GM12801 (cell line): ENCODE data around the gene ST3GAL3.

Source experiments
- TF ChIP-seq, protein P1 (sequence below): IDR thresholded peaks from one replicate; pipeline ENCODE4 v1.5.1; 2011; ENCODE audit warnings: control low read depth; ENCODE audit not compliant: insufficient read length; ENCODE audit errors: extremely low read depth

Gene ST3GAL3

DNA sequence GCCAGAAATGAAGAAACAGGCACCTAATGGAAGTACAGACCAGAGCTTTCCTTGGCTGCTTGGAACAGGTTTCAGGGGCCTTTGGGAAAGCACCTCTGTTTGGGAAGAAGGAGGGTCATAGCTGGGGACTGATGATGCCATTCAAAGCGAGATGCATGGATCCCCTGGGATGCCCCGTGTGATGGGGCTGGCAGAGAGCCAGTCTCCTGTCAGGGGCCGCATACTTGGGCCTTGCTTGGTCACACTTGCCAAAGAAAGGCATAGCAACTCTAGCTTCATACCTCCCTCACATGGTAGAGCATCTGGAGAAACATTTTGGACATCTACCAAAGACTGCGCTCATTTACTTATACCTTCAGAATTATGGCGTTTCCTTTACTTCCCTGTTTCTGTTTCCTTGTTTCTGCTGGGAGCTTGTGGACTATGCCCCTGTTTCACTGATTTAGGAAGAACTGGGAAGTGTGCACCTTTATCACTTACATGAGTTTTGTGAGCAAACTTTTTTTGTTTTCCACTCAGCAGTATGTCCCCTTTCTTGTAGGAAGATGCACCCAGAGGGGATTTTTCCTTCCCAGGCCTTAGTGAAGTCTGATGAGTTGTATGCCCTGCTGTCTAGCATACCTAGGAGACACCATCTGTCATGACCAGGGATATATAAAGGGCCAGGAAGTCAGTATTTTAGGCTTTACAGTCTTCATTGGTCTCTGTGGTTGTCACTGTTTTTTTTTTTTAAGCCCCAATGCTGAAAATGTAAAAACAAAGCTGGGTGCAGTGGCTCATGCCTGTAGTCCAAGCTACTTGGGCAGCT is 19.8 kb upstream of the ST3GAL3 start:
- TF ChIP-seq, protein P1, sequence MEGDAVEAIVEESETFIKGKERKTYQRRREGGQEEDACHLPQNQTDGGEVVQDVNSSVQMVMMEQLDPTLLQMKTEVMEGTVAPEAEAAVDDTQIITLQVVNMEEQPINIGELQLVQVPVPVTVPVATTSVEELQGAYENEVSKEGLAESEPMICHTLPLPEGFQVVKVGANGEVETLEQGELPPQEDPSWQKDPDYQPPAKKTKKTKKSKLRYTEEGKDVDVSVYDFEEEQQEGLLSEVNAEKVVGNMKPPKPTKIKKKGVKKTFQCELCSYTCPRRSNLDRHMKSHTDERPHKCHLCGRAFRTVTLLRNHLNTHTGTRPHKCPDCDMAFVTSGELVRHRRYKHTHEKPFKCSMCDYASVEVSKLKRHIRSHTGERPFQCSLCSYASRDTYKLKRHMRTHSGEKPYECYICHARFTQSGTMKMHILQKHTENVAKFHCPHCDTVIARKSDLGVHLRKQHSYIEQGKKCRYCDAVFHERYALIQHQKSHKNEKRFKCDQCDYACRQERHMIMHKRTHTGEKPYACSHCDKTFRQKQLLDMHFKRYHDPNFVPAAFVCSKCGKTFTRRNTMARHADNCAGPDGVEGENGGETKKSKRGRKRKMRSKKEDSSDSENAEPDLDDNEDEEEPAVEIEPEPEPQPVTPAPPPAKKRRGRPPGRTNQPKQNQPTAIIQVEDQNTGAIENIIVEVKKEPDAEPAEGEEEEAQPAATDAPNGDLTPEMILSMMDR: no peak

DNA sequence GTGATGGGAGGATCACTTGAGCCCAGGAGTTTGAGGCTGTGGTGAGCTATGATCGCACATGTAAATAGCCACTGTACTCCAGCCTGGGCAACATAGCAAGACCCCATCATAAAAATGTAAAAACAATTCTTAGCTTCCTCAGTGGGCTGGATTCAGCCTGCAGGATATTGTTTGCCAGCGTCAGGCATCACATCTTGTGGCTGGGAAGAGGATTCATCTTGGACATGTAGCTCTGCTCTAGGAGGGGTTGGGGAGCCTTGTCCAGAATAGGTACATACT is 19.3 kb upstream of the ST3GAL3 start:
- TF ChIP-seq, protein P1: no peak

- TF ChIP-seq, protein P1: no peak
Observed at GRCh38 chr1:43688594-43689000, 18.7 kb upstream of the ST3GAL3 start.

- TF ChIP-seq, protein P1: no peak
Observed at GRCh38 chr1:43689289-43689688, 18.0 kb upstream of the ST3GAL3 start.

DNA sequence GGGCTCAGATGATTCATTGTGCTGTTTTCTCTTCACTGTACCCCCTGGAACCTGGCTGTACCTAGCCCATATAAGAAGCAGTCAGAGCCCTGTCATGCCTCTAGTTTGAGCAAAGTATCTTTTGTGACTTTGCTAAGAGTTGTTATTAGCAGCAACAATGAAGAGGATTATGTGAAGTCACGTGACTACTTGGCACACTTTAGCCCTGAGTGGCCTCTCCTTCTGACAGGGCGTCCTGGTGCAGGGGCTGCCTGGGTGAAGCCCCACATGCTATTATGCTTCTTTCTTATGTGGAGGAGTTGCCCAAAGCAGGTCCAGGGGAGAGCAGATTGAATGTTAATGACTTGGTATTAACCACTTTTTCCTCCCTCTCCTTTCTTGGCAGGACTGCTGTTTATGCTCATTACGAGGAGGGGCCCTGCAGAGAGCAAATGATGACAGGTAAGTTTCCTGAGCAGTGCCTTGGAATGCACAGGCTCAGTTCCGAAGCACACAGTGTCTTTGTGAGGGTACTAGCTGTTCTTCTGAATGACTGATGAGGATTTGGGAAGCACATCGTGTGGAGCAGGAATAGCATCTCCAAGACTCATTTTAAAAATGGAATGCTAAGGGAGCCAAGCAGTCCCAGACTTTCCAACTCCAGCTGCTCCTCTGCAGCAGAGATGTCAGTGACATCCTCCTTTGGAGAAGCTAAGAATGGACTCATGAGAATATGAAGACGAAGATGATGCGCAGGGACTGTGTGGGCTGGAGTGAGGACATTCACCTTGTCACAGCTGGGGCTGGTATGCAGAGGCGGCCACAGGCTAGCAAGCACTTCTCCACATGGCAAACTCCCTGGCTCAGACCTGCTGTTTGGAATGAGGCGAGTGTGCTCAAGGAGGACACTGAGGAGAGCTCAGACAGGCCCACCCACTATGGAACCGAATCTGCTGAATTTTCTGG is 15.2 kb upstream of the ST3GAL3 start:
- TF ChIP-seq, protein P1: no peak

DNA sequence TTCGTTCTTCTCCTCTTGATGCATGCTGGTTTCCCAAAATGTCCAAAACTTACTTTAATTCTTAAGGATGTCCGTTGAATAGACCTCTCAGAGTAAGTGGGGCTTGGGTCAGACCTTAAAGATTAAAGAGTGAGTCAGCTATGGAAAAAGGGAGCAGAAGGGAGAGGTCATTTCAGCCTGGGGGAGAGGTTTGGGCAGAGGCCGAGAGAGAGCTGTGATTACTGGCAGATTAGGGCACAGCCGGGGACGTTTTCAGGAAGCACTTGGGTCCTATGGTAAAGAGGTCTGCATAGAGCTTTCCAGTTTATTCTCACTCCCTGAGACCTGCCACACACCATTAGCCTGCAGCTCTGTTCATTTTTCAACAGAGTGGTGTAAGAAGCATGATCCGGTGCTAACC is 14.0 kb upstream of the ST3GAL3 start:
- TF ChIP-seq, protein P1: no peak

- TF ChIP-seq, protein P1: no peak
Observed at GRCh38 chr1:43699281-43699680, 8.1 kb upstream of the ST3GAL3 start.
